HCEC 1CT (cell line): ENCODE data around the gene DMAC2L.
"Not testable (repeated sequence)": the region's sequence is repeated elsewhere in the genome, so short reads cannot be mapped to it uniquely, and the experiment has no call there.

Source experiments
- DNase-seq: peaks from one replicate; pipeline ENCODE4 v3.0.0-alpha.2; 2017

DMAC2L gene, protein sequence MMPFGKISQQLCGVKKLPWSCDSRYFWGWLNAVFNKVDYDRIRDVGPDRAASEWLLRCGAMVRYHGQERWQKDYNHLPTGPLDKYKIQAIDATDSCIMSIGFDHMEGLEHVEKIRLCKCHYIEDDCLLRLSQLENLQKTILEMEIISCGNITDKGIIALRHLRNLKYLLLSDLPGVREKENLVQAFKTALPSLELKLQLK

DNA sequence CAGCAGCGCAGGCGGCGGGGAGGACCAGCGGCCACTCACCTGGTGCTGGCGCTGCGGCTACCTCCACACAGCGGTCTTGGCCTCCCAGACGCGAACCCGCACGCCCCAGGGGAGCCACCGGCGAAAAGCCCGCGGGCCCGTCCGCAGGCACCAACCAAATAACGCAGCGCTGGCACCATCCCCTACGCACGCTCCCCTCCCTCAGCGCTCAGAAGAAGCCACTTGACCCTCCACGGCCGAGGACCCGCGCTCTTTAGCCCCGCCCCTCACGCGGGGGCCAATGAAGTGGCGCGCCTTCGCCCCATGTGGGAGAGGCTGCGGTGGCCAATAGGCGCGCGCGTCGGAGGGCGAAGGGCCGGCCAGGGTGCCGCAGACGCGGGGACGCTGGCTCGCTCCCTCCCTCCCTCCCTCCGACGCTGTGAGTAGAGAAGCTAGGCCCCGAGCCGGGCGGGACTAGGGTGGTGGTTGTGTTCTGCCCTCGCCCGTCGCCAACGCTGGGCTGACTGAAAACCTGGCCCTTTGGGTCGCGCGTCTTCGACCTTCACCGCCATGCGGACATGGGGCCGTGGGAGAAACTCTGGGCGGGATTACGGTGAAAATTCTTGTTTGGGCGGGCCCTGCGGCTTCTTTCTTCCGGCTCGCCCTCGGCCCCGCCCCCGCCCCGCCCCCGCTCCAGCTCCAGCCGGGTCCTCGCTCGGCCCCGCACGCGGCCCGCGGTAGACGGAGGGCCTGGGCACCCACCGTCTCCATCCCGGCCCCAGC is at the start of gene DMAC2L, which contains the start of gene L2HGDH:
Gene DMAC2L, plus strand, starts transcription at position 353 of the 762 bp plus-strand sequence. CDS start 9,164 bp downstream, outside the sequence.
Gene L2HGDH, minus strand, starts transcription at position 258 of the 762 bp plus-strand sequence. Its CDS starts 79 bp downstream, at position 179.
- DNase-seq = peak; percentile 91

DNA sequence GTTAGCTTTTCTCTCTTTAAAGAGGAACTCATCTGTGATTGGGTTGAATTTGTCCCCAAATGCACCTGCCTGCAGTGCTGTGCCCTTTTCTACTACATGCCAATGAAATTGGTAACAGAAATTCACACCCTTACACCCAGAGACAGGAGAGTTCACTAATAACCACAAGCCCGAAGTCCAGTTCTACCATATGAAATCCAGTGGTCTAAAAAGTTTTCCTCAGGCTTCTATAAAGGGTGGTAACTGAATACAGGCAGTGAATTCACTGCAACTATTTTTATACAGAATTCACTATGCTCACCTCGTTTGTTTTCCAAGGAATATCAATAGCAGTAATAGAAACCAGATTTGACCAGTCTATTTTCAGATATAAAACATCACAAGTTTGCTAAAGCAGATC is 49.3 kb upstream of the DMAC2L start:
- no peak for DNase-seq

DNA sequence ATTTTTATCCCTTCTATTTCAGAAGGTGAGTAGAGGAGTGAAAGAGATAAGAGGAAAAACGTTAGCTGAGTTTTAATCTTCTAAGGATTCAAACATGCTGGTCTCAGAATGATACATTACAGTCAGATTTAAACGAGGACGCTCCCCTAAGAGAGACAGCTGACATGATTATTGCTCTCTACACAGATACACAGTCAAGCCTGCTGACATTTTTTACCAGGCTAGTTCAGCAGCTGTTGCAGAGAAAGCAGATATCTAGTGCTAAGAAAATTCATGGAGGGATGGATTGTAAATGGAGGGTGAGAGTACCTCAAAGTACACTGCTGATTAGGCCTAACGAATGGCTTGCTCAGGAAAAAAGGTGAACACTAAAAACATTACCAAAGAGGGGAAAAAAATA is 48.8 kb upstream of the DMAC2L start:
- no peak for DNase-seq

DNA sequence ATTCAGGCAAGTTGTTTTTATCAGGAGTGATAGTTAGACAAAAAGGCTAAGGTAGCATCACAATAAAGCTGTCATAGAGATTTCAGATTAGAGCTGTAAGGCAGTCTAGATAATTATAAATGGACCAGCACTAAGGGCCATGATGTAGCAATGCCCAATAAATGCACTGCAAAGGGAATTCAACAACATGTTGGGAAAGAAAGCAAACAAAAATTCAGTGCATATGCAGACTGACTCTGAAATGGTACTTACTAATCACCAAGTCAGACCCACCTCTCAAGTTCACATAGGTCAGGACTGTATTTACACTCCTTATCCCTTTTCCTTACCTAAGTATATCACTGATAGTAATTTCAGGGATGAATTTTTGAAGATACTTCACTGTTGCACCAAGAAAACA is 47.1 kb upstream of the DMAC2L start:
- no peak for DNase-seq

DNA sequence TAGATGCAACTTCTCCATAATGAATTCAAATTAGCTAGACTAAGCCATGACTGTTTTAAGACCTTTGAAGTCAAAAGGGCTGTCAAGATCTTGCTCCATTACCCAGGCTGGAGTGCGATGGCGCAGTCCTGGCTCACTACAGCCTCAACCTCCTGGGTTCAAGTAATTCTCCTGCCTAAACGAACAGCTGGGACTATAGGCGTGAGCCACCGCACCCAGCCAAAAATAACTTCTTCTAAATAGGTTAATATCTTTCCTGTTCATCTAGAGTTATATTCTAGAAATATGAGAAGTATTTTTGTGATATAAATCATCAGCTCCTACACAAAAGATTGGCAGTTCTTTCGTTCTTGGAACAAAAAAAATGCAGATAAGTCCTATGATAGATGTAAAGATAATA is 41.2 kb upstream of the DMAC2L start:
- no peak for DNase-seq

DNA sequence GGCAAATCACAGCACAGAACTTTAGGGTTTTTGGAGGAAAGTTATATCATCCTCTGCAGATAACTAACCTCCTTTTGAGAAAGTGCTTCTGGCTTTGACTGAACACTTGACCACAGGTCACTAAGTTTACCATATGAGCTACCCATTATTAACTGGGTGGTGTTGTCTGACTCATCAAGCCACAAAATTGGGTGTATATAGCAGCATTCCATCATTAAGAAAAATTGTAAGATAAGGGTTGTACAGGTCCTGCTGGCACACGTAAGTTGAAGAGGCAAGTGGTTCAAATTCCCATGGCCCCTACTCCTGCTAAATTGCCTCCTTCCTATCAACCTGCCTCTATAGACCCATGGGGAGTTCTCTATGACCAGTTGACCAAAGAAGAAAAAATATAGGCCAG is 39.6 kb upstream of the DMAC2L start:
- peak; percentile 20 for DNase-seq

DNA sequence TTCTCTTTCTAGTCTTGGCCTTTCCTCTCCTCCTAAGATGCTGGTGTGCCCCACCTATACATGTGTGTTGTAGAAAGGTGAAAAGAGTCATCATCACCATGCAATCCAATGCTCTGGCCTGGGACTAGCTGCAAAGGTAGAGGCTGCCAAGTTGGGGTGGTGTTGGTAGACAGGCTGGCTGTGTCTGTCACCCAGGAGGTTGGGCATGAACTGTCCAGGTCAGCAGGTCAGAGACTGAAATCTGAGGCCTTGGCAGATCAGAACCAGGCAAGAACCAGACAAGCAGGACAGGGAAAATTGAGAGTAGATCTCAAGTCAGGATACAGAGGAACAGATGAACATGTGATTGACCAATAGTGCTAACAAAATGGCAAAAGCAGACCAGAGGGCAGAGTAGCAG is 26.3 kb upstream of the DMAC2L start:
- no peak for DNase-seq

DNA sequence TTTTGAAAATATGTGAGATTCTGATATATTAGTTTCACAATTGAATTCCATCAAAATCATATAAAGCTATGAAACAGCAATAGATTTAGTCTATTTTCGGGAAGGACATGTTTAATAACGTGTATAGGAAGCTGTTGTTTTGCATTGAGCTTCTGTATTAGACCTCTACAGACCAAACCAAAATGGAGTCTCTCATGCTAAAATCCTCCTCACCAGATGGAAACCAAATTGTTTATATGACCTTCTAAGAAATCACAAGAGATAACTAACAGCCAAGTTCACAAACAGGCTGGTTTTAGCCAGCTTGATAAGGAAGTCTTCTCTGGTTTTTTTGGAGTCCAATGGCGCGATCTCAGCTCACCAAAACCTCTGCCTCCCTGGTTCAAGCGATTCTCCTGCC is 24.0 kb upstream of the DMAC2L start:
- no peak for DNase-seq

DNA sequence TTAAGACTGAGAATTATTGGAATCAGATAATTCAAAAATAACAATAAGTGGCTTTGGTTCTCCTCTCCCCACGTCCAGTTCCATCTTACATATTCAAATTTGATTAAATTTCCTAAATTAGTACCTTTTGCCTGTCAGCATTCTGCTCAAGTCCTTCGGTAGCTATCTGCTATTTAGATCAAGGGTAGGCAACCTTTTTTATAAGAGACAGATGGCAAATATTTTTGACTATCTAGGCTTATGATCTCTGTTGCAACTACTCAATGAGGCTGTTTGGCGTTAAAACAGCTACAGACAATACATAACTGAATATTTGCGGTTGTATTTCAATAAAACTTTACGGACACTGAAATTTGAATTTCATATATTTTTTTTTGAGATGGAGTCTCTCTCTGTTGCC is 21.8 kb upstream of the DMAC2L start:
- DNase-seq = no peak

DNA sequence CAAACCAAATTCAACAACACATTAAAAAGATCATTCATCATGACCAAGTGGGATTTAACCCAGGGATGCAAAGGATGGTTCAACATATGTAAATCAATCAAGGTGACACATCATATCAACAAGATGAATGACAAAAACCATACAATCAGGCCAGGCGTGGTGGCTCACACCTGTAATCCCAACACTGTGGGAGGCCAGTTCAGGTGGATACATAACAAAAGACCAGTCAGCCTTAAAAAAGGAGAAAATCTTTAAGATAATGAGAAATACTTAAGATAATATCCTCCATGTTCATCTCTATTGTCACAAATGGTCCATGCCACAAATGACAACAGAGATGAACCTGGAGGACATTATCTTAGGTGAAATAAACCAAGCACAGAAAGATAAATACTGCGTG is 12.5 kb upstream of the DMAC2L start:
- no peak for DNase-seq

DNA sequence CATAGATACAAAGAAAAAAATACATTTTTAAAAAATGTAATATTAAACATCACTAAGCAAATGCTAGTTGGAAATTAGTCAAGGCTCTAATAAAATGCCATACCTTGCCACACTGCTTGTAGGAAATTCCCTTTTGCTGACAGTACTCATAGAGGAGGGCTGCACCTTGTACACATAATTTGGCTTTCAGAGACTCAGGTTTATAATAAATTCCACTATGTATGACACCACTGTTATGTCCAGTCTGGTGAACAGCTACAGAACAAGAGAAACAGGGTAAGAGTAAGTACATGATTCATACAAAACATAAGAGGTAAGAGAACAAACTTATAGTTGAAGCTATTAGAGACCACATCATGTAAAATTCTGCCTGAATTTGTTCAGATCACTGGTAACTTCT is 10.2 kb upstream of the DMAC2L start:
- DNase-seq = no peak

DNA sequence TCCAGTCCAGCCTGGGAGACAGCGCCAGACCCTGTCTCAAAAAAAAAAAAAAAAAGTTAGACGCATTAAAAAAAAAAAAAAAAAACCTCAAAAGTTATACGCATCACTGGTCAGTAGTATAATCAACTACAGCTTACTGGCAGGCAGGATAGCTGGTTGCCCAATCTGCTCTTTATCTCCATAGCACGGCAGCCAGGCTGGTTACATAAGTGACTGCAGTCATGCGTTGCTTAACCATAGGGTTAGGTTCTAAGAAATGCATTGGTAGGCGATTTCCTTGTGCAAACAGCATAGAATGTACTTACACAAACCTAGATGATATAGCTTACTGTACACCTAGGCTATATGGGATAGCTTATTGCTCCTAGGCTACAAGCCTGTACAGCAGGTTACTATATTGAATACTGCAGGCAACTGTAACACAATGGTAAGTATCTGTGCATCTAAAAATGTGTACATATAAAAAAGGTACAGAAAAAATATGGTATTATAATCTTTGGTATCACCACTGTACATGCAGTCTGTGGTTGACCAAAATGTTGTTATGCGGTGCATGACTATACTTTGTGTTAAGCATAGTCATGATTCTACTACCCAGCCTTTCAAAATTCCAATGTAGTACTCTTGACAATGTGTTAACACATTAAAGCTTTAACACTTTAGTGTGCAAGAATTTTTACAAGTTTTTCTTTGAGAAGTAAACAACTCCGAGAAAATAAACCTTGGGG is 8.2 kb upstream of the DMAC2L start:
- no peak for DNase-seq

DNA sequence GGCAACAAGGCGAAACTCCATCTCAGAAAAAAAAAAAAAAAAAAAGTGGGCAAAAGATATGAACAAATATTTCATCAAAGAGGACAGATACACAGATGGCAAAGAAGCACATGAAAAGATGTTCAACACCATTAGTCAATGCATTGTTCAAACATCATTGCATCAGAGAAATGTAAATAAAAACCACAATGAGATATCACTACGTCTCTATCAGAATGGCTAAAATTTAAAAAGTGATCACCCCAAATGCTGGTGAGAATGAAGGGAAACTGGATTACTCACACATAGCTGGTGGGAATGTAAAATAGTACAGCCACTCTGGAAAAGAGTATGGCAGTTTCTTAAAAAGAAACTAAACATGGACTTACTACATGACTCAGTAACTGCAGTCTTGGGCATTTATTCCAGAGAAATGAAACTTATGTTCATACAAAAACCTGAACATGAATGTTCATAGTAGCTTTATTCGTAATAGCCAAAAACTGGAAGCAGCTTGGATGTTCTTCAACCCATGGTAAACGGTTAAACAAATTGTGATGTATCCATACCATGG is 3.7 kb upstream of the DMAC2L start:
- DNase-seq = peak; percentile 30

DNA sequence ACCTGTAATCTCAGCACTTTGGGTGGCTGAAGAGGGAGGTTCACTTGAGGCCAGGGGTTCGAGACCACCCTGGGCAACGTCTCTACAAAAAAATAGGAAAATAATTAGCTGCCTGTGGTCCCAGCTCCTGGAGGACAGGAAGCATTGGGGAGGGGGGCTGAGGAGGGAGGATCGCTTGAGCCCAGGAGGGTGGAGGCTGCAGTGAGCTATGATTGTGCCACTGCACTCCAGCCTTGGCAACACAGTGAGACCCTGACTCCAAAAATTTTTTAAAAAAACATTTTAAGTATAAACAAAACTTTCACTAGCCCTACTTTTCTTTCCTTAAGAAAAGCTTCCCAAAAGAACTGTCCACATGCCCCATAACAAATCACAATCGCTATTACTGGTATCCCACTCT is 1.7 kb upstream of the DMAC2L start:
- DNase-seq = no peak

DNA sequence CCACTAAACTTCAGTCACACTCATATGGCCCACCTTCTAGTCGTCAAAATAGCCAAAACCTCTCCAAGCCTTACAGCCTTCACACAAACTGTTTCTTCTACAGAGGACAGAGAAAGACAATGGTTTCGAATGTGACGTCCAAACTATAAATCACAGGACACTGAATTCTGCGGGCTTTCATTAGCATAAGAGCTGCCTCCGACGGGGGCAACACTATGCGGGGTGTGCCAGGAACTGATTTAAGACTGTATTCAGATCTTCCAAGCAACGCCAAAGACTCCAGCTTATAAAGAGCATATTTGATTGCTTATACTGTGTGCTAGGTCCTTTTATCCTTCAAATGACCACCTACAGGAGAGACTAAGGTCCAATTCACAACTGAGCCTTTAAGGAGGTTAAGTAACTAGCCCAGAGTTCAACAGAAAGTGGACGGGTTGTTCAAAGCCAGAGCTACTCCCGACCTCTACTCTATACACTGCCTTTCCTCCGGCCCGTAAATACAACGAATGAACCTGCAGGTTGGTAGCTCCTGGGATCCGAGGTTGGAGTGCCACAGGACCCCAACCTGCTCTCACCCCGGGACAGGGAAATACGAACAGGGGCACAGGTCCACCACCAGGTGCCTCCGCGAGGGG is 670 bp upstream of the DMAC2L start:
- DNase-seq = peak; percentile 11

DNA sequence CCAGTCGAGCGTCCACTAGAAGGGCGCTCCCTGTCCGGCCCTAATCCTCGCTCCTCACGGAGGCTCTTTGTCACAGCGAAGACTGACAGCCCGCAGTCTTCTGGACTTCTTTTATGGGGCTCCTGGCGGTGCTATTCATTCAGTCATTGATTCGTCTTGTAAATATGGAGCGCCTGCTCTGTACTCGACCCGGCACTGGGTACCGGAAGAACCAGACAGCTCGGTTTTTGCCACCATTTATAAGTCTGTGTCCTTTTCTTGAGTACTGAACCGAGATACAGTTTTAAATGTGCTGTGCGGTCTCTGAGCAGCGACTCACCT is 570 bp downstream of the DMAC2L start:
- DNase-seq = peak; percentile 47

DNA sequence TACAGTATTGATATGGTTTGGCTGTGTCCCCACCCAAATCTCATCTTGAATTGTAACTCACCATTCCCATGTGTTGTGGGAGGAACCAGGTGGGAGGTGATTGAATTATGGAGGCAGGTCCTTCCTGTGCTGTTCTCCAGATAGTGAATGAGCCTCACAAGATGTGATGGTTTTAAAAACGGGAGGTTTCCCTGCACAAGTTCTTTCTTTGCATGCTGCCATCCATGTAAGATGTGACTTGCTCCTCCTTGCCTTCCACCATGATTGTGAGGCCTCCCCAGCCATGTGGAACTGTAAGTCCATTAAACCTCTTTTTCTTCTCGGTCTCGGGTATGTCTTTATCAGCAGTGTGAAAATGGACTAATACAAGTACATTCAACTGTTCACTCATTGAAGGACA is 2.0 kb downstream of the DMAC2L start:
- not testable (repeated sequence) for DNase-seq

DNA sequence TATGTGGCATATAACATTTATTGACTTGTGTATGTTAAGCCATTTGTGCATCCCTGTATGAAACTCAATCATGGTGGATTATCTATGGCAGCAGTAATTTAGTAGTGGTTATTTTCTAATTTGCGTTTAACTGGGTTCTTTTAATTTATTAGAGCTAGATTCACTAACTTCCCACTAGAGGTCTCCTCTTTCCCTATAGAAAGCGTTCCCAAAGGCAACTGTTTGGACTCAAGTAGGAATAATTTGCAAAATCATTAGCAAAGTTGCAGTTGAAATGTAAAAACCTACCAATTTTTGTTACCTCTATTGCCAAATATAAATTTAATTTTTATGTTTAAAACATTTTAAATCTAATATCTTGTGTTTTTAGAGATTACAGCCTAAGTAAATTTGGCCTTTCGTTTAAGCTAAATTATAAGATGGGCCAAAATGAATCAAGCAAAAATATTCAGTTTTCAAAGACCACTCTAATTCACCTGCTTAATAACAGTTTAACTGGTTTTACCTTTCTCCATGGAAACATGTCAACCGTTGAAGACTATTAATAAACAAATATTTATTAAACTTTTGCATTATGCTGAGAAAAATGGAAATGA is 6.0 kb downstream of the DMAC2L start:
- peak; percentile 60 for DNase-seq

DNA sequence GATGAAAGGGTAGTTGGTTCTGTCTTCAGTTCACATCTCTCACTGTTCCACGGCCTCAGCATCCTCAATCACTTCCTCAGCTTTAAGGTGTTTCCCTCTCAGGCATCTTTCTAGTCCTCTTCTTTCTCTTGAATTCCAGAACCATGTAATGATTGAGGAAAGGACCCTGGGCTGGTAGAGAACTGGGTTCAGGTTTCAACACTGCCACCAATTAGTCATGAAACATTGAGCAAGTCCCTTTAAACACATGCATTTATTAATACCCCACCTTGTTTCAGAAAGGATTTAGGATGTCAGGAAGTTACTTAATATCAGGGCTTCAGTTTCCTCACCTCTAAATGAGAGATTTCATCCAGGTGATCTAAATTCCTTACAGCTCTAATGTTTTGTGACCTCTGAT is 7.2 kb downstream of the DMAC2L start:
- peak; percentile 51 for DNase-seq

DNA sequence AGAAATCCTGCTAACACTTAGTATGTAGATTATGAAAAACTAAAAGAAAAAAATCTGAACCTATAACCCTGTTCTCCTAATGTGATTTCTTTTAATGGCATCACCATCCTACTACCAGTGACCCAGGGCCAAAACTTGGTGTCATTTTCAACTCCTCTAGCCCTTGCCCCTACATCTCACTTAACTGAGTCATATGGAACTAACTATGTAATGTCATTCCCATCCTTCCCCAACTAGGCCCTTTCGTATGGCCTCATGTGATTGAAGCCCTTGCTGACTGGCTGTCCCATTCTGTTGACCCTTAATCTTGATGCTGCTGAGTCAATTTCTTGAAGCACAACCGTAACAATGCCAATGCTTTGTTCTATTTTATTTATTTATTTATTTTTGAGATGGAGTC is 7.6 kb downstream of the DMAC2L start:
- DNase-seq = peak; percentile 30

DNA sequence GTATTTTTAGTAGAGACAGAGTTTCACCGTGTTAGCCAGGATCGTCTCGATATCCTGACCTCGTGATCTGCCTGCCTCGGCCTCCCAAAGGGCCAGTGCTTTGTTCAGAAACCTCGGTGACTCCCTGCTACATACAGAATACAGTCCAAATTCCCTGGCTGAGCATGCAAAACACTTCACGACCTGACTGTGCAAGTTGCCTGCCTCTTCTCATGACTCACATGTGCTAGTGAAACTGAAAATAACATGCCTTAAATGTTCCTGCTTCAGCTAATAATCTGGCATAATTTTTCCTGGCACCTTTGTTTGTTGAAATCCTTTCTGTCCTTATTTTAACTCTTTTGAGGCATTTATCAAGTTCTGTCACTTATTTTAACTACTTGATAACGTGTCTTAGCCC is 8.2 kb downstream of the DMAC2L start:
- peak; percentile 62 for DNase-seq

DNA sequence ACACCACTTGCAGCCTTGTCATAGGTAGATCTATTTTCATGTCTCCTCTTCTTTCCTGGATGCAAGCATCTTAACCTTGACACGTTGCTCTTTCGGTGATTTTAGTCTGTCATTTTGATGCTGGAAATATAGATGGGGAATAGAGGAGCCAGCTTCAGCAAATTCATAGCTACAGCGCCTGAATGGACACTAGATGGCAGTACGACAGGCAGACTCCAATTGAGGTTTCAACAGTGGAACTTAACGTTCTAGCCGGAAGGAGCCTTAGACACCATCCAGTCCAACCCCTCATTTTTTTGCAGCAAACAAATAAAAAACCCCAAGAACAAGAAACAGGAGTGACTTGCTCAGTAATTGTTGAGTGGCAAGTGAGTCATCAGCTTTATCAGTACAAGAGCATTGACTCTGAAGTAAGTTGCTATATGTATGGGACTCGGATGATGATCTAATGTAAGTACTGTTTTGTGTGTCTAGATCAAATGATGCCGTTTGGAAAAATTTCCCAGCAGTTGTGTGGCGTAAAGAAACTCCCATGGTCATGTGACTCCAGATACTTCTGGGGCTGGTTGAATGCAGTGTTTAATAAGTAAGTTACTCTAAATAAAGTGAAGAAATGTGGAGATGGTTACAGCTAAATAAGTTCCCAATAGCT is 9.0 kb downstream of the DMAC2L start:
- DNase-seq = peak; percentile 98
